ENCODE measurements around the gene NPR2.

DNA sequence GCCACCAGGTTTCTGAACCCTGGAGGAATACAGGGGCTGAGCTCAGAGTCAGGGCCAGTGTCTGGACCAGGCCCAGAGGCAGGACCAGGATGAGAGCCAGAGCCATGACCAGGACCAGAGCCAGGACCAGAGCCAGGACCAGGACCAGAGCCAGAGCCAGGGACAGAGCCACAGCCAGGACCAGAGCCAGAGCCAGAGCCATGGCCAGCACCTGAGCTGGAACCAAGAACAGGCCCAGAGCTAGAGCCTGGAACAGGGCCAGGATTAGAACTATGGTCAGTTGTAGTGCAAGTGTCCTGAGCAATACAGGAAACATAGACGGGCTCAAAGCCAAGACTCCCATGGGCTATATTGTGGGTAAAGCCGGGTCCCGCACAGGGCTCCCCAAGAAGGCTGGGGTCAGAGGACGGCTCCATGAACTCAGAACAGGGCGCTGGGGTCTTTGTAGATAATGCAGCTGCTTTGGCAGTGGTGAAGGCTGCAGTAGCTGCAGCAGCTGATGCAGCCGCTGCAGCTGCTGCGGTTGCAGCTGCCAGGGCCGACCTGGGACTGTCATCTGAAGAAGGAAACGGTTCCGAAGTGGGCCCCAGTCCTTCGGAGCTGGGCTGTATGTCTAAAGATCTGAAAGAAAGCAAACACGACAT is 20.1 kb downstream of the NPR2 start:
- TF ChIP-seq, protein P1, sequence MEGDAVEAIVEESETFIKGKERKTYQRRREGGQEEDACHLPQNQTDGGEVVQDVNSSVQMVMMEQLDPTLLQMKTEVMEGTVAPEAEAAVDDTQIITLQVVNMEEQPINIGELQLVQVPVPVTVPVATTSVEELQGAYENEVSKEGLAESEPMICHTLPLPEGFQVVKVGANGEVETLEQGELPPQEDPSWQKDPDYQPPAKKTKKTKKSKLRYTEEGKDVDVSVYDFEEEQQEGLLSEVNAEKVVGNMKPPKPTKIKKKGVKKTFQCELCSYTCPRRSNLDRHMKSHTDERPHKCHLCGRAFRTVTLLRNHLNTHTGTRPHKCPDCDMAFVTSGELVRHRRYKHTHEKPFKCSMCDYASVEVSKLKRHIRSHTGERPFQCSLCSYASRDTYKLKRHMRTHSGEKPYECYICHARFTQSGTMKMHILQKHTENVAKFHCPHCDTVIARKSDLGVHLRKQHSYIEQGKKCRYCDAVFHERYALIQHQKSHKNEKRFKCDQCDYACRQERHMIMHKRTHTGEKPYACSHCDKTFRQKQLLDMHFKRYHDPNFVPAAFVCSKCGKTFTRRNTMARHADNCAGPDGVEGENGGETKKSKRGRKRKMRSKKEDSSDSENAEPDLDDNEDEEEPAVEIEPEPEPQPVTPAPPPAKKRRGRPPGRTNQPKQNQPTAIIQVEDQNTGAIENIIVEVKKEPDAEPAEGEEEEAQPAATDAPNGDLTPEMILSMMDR (IDR thresholded peaks at IDR 0.05): no peak
- TF ChIP-seq POLR2A (IDR thresholded peaks at IDR 0.05) (no peak), POLR2AphosphoS5 (IDR thresholded peaks at IDR 0.05) (no peak)

Data from transverse colon (tissue), 4 donors.